Activated T-cell treated with anti-CD3 and anti-CD28 coated beads for 1 hour (primary cell): ENCODE data around the gene AIFM2.
"Not testable (repeated sequence)": the region's sequence is repeated elsewhere in the genome, so short reads cannot be mapped to it uniquely, and the experiment has no call there.

ENCODE experiments used
- DNase-seq: peaks from one replicate; pipeline ENCODE4 v3.0.0-alpha.2; 2020; ENCODE audit warnings: low read depth

AIFM2 gene

DNA sequence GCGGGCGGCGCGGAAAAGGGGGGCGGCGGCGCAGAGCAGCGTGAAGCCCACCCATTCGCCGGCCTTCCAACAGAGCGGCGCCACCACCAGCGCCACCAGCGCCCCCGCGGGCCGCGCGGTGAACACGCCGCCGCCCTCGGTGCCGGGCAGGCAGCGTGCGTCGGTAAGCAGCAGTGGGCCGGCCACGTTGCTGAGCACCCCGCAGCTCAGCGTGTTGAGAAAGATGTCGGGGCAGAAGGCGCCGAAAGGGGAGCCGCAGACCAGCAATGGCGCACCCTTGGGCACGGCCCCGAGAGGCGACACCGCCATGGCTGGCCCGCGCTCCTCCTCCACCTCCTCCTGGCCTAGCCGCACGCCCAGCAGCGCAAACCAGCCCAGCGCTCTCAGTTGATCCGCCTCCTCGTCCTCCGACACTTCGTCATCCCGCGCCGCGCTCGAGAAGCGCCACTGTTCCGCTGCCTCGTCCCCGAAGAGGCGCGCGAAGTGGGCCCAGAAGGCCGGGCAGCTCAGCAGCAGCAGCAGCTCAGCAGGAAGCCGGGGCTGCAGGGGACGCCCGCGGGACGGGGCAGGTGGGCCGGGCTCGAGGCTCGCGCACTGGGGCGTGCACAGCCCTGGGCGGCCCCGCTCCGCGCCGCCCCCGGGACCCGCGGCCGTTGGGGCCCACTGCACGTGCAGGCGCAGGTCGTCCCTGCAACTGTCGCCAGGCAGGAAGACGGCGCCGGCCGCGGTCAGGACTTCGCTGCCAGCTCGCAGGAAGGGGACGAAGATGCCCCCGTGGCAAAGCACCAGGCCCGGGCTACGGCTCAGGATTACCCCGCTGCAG is 13.3 kb upstream of the AIFM2 start:
- DNase-seq = peak; percentile 56

DNA sequence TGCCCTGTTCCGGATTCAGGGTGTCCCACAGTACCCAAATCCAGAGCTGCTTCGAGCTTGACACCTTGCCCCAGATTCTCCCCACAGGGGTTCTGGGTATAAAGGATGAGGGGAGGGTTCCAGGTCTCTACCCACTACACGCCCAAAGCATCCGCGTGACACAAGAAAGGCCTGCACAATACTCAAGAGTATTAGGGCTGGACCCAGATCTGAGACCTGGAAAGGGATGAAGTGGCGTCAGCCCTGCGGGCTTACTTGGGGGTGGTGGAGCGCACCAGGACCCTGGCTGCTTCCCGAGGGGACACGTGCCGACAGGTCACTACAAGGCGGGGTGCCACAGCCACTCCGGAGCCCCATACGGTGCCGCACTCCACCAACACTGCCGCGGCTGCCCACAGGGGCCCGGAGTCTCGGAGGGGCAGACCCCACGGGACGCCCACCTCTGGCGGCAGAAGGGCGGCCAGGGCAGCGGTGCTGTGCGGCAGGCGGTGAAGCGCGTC is 12.6 kb upstream of the AIFM2 start:
- no peak for DNase-seq

DNA sequence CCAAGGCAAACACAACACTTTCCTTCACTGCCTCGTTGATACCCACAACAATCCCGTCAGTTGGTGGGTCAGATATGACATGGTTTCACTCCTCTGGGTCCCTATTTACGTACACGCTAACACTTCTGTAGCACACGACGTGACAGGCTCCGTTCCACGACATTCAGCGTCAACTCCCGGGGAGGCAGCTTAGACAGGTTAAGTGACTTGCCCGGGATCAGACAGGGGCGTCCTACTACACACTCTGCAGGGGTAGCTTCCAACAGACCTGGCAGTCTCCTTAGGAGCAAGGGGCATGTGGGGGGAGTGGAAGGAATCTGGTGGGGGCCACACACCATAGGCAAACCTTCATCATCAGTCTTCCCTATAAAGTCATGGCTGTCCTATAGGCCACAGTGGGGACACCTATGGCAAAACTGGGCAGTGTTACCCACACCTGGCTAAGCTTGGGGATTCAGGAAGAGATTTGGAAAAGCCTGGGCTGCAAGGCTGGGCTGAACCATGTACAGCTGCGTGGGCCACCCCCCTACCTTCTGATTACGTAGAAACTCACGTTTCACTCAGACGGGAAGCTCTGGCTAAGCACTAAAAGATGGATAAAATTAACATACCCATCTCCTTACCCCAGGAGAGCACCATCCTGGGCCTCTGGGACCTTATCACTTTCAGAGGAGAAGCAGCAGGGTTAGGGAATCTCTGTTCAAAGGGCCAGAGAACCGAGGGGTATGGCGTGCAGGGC is 11.9 kb upstream of the AIFM2 start:
- DNase-seq = no peak

DNA sequence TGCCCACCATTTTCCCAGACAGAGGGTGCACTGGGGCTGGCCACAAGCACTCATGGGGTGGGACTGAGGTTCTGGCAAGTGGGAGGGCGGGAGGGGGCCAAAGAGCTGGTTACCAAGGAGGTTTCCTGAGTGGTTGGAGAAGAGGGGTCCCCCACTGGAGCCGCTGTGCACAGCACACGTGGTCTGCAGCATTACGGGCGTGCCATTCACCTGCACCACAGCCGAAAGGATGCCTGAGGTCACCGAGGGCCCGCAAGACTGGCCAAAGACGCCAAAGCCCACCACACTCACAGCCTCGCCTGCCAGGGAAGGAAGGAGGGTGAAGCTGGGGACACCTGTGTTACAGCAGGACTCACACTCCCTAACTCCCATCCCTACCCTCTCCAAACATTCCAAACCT is 9.9 kb upstream of the AIFM2 start:
- no peak for DNase-seq

DNA sequence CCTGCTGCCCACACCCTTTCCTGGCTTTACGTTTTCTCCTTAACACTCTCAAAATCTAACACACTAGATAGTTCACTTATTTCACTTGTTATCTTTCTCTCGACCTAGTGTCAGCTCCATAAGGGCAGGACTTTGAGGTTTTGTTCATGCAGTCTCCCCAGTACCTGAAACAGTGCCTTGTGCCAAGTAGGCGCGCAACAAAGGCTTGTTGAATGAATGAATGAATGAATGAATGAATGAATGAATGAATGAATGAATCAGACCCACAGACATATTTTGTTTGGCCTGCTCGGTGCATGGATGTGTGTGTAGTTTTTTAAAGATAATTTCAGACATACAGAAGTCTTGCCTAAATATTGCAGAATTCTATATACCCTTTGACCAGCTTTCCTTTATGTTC is 7.7 kb upstream of the AIFM2 start:
- DNase-seq = no peak

DNA sequence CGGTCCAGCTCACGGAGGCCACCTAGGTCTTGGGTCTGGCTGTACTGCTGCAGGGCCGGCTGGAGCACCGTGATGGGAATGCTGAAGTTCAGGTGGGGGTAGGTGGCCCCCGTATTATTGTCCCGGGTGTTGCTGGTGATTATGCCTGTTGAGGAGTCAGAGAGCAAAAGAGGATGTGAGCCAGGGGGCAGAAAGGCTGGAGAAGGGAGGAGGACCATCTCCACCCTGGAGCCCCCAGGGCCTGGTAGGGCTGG is 7.3 kb upstream of the AIFM2 start:
- DNase-seq = no peak

DNA sequence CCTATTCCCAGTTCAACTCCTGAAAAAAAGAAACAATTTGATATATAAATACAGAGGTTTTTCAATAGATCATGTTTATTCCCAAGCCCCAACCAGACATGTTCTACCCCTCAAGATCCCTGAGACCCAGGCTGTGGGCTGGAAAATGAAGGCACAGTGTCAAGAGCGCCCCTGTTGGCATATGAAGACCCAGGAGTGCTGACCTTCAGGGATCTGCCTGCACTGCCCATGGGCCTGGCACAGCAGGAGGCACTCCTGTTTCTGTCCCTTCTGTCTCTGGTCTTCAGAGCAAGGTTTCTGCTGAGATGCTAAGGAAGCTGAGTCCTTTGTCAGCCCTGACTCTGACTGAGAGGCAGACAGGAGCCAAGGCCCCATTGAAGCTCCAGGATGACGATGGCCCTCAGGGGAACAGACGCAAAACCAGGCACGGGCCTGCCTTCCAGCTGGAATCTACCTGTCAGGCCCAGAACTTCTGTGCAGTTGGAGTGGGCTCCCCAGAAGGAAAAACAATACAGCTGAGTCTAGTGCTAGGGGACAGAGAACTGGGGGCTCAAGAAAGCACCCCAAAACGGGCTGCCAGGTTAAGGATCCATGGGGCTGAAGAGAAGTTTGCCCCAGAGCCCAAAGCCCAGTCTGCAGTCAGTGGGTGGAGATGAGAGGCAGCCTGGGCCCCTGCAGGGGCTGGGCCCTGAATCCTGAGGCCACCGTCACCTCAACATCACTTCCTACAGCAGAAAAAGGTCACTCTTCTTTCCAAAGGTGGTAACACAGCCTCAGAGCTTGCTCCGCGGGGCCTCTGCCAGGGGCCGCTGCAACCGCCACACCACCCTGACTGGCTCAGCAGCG is 6.7 kb upstream of the AIFM2 start:
- no peak for DNase-seq

DNA sequence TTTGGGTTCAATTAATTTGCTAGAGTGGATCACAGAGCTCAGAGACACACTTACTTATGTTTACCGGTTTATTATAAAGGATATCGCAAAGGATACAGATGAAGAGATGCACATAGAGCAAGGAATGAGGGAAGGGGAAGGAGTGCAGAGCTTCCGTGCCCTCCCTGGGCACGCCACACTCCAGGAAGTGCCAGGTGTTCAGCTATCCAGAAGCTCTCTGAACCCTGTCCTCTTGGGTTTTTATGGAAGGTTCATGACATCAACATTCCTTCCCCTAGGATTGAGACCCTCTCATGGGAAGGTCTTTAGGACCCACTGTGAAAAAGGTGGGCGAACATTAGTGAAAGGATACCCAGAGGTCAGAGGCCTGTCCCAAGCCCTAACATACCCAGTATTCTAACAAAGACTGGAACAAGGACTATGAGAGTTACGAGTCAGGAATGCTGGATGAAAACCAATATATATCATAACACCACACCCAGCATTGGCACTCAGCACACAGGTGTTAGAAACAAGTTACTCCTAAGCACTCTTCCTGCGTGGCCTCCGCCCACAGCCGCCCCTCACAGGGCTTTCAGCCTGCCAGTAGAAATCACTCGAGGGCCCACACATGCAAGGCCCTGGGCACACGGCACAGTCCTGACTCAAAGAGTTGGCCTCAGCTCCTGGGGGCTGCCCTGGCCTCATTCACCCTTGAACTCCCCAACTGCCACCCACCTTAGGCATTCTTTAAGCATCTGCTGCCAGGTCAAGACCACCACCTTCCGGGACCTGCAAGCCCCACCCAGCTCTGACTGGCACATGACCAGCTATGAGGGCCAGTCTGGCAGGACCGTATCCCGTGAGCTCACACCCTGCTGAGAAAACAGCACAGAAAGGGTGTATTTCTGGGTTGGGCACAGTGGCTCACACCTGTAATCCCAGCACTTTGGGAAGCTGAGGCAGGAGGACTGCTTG is 5.6 kb upstream of the AIFM2 start:
- DNase-seq = no peak

DNA sequence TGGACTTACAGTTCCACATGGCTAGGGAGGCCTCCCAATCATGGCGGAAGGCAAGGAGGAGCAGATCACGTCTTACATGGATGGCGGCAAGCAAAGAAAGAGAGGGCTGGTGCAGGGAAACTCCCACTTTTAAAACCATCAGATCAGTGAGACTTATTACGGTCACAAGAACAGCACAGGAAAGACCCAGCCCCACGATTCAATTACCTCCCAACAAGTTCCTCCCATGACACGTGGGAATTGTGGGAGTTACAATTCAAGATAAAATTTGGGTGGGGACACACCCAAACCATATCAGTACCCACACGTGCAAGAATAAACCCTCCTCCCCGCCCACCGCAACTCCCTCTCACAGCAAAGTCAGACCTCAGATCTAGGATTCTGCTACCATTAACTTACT is 4.5 kb upstream of the AIFM2 start:
- no peak for DNase-seq

DNA sequence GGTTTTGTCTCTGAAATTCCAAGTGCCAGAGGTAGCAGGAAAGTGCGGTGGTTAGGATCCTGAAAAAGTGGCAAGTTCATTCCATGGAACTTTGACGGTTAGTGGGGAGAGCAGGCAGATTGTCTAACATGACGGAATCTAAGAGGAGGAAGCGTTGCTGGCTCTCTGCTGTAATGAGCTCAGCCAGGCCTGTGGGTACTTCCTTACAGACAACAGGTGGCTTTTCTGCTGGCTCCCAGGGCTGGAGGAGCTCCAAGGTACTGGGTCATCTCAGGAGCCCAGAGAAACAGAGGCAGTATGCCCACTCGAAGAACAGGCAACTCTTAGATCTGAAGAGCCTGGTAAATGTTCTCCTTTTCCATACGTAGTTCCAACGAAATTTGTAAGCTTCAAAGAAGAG is 3.1 kb upstream of the AIFM2 start:
- no peak for DNase-seq

DNA sequence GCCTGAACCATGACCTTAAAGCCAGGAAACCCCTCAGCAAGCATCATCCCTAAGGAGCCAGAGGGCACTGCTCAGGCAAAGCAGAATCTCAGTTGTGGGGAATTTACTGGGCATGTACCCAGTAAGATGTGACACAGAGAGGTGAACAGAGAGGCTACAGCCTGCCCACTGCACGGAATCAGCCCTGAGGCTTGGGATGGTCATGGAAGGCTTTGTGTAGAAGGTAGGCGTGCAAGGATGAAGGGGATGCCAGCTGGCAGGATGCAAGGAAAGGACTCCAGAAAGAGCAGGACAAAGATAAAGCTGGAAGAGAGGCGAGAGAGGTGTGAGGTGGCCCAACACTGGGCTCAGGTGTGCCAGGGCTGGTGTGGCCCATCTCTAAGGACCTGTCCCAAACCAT is 2.4 kb upstream of the AIFM2 start:
- no peak for DNase-seq

DNA sequence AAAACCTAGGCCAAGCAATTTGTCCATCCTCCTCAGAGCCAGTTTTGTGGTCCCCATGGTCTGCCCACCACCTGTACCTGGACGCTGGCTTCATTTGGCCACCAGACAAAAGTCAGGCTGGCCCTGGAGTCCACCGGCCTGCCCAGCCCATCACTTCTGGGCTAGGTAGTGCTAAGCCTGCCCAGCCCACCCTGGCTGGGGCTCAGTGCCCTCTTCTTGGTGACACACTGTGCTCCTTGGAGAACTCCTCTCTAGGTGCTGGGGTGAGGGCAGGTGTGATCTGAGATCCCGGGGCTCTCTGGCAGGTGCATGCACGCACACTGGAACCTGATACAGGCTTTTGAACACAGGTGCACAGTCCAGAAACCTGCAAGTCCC is 1.1 kb downstream of the AIFM2 start:
- DNase-seq = no peak

DNA sequence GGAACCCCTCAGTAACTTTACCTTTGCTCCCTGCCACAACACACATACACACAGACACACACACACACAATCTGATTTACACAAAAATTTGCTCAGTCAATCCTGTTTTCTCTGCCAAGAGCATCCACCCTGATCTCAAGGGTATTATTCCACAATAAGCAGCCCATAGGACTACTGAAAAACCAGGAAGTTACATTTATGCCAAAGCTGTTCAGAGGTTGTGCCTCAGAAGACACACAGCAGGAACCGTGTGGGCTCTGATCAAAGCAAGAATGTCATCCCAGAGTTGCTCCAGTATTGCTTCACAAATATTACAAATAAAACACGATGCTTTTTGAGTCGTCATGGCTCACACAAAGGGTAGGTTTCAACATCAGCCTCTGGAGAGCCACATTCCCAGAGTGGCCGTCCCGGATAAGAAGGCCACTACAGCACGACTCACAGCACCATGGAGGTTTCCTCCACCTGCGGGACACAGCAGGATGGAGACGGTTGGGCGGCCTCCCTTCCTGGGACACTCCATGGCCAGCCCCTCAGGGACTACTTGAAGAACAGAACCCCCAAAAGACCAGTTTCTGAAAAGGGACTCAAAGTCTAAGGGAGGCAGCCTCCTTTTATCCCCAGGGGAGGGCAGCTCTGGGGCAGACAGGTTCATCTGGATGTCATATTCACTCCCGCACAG is 1.6 kb downstream of the AIFM2 start:
- DNase-seq = no peak

DNA sequence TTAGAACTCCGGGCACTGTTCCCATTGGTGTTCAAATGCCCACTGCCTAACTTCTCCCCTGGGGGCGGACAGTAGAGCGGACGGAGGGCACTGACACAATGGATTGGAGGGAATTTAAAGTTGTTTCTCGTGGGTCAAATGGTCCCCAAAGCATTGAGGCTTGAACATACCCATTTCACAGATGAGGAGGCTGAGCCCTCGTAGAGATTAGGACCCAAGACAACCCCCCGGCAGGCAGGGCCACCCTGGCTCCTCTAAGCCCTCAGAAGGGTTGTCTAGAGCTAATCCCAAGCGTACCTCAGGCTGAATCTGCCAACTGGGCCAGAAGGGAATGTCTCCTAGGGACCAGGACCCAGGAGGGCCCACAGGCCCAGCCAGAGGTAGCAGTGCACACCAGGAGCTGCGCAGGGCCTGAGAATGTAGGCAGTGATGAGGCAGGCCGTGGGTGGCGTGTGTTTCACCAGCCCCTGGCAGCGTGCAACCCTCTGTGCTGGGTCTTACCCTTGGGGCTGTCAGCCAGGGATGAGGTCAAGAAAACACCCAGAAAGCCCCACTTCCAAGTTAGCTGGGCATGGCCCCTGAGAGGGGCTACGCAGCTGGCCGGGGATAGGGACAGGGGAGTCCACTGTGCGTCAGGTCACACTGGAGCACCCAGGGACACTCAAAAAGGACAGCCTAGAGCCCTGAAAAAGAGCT is 5.8 kb downstream of the AIFM2 start:
- DNase-seq = no peak

DNA sequence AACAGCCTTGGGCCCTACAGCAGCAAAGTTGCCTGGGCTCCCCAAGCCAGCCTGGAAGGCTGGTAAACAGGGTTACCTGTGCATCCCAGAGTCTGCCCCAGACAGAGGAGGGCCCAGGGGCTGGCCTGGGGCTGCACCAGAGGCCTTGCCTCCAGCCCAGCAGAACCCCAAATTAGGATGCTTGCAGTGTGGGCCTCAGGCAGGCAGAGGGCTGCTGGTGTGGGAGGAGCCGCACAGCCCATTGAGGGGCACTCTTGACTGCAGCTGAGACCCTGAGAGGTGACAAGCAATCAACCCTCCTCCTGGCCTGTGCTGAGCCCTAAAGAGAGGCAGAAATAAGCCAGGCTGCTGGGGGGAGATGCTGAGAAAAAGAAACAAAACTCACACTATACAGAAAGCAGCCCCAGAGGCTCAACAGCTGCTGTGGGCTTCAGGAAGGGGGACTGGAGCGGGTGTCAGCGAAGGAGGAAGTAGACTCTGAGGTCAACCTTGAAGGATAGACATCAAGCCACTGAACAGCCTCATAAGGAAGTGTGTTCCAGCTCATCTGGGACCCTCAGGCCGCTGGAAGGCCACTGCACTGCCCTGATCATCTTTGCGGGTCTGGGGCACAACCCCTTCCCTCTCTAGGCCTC is 6.6 kb downstream of the AIFM2 start:
- DNase-seq = no peak

DNA sequence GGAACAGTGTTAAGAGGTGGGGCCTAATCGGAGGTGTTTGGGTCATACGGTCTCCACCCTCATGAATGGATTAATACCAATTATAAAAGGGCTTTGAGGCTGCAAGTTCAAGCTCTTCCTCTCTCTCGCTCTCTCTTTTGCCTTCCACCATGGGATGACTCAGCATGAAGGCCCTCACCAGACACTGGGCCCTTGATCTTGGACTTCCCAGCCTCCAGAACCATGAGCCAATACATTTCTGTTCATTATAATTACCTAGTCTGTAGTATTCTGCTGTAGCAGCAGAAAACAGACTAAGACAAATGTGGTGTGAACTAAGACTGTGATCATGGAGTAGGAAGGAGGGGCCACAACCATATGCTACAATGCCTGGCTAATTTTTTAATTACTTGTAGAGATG is 7.7 kb downstream of the AIFM2 start:
- DNase-seq = no peak

DNA sequence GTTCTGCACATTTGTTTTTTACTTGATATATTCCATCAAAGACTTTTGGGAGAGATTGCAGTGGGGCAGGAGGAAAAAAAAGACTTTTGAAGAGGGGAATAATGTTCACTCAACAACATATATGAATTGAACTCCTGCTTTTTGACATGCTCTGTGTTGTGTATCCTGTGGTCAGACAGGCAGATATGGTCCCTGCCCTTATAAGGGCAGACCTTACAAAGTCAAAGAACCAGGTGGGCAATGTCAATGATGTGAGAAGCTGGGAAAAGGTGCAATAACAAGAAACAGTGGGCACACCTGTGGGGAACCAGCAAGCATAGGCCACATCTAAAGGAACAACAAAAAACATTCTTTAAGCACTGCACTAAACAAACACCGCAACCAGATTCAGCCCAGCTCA is 8.2 kb downstream of the AIFM2 start:
- DNase-seq = no peak

DNA sequence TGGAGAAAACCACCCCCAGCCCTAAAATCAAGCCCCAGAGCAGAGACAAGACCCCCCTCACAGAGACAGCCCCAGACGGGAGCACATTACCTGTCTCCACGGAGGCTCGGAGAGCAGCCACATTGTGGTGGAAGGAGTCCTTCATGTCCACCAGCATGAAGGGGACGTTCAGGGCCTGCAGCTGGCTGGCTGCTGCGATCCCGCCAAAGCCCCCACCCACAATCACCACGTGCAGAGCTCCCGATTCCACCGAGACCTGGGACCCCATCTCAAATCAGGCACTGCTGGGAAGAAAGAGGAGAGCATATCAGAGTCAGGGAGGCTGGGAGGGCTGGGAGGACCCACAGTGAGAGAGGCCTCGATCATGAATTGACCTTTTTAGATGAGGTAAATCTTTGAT is 8.8 kb downstream of the AIFM2 start:
- DNase-seq = no peak

DNA sequence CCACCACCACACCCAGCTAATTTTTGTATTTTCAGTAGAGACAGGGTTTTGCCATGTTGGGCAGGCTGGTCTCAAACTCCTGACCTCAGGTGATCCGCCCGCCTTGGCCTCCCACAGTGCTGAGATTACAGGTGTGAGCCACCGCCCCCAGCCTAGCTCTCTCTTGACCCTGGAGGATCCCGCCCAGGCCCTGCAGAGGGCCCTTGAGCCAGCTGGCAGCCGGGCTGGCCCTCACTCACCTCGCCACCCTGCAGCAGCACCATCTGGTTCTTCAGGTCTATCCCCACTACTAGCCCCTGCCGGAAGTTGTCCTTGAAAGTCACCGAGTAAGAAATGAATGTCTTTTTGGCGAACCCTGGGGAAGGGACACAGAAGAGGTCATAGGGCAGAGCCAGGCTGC is 9.5 kb downstream of the AIFM2 start:
- DNase-seq = not testable (repeated sequence)

DNA sequence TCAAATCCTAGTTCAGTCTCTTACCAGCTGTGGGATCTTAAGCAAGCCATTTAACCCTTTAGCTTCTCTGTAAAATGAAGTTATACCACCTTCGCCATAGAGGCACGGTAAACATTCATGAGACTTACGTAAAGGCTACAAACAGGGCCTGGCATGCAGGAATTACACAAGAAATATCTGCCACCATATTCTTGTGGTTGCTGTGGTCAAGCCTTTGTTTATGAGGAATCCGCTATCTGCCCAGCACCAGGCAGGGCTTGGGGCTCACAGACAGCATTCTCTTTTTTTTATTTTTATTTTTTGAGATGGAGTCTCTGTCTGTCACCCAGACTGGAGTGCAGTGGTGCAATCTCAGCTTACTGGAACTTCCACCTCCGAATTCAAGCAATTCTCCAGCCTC is 9.9 kb downstream of the AIFM2 start:
- no peak for DNase-seq
